HG02678 (cell line): ENCODE results near the gene MARF1.
"Not testable (repeated sequence)": the region's sequence is repeated elsewhere in the genome, so short reads cannot be mapped to it uniquely, and the experiment has no call there.

ENCODE experiments used
- ATAC-seq: cut with Tn5 transposase; IDR thresholded peaks from one replicate; pipeline ENCODE4 v1.9.1; 2021; ENCODE audit warnings: mild to moderate bottlenecking, moderate library complexity; ENCODE audit not compliant: unreplicated experiment

MARF1 gene

DNA sequence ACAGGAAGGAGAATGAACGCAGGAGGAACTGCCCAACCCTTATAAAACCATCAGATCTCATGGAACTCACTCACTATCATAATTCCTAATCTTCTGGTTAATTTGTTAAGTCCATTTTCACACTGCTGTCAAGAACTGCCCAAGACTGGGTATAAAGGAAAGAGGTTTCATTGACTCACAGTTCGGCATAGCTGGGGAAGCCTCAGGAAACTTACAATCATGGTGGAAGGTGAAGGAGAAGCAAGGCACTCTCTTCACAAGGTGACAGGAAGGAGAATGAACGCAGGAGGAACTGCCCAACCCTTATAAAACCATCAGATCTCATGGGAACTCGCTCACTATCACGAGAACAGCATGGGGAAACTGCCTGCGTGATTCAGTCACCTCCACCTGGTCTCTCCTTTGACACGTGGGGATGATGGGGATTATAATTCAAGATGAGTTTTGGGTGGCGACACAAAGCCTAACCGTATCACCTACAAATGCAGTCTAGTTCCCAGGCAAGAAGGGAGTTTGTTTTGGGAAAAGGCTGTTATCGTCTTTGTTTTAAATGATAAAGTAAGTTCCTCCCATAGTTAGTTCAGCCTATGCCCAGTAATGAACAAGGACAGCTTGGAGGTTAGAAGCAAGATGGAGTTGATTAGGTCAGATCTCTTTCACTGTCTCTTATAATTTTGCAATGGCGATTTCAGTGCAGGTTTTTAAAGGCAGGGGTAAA, 68.9 kb downstream of the MARF1 start:
- not testable (repeated sequence) for ATAC-seq

DNA sequence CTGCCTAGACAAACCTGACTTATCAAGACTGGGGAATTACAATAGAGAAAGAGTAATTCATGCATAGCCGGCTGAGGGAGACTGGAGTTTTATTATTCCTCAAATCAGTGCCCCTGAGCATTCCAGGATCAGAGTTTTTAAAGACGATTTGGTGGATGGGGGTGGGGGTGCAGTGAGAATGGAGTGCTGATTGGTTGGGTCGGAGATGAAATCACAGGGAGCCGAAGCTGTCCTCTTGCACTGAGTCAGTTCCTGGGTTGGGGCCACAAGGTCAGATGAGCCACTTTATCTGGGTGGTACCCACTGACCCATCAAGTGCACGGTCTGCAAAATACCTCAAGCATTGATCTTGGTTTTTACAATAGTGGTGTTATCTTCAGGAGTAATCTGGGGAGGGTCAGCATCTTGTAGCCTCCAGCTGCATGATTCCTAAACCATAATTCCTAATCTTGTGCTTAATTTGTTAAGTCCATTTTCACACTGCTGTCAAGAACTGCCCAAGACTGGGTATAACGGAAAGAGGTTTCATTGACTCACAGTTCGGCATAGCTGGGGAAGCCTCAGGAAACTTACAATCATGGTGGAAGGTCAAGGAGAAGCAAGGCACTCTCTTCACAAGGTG, 69.6 kb downstream of the MARF1 start:
- no peak for ATAC-seq

DNA sequence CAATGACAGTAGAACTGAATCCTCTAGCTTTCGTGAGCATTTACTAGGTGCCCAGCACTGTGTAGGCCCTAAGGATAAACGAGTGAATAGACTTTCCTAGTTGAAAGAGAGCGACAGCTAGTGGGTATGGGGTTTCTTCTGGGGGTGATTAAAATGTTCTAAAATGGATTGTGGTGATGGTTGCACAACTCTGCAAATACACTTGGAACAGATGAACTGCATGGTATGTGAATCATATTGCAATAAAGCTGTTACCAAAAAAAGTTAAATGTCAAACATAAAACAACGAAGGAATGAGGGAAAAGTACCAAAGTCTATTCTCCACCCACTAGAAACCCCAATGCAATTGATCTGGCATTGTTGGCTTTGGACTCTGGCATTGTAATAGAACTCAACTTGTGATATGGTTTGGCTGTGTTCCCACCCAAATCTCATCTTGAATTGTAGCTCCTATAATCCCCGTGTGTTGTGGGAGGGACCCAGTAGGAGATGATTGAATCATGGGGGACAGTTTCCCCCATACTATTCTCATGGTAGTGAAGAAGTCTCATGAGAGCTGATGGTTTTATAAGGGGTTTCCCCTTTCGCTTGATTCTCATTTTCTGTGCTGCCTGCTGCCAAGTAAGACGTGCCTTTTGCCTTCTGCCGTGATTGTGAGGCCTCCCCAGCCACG, 70.5 kb downstream of the MARF1 start:
- no peak for ATAC-seq

DNA sequence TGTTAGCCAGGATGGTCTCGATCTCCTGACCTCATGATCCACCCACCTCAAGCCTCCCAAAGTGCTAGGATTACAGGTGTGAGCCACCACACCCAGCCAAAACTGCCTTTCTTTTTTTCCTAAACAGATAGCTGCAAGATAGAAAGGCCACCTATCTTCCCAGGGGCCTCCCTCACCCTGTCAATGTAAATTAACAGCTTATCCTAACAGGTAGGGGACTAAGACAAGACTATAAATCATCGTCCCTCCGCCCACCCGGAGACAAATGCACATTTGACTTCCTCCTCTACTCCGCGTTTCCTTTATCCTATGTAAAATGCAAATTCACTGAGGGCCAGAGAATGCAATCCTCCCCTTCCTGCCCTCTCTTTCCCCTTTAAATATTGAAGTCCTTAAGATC, 71.4 kb downstream of the MARF1 start:
- no peak for ATAC-seq

DNA sequence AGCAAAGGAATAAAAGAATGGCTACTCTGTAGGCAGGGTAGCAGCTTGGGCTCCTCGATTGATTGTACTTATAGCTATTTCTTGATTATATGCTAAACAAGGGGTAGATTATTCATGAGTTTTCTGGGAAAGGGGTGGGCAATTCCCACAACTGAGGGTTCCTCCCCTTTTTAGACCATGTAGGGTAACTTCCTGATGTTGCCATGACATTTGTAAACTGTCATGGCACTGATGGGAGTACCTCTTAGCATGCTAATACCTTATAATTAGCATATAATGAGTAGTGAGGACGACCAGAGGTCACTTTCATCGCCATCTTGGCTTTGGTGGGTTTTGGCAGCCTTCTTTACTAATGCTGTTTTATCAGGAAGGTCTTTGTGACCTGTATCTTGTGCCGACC, 72.3 kb downstream of the MARF1 start:
- ATAC-seq = not testable (repeated sequence)

DNA sequence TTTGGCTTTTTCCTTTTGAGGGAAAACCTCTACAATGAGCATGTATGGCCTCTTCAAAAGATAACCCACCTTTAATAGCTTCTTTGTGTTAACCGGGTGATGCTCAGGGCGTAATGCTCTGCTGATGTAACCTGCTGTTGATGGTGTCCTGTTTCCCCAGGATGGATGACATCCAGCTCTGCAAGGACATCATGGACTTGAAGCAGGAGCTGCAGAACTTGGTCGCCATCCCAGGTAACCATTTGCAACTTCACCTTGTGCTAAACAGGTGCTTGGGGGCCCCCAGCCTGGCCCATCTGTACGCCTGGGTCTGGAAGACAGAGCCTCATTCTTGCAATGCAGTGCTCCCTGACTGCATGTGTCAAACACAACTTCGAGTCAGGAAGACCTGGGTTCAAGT, 75.1 kb downstream of the MARF1 start:
- no peak for ATAC-seq

DNA sequence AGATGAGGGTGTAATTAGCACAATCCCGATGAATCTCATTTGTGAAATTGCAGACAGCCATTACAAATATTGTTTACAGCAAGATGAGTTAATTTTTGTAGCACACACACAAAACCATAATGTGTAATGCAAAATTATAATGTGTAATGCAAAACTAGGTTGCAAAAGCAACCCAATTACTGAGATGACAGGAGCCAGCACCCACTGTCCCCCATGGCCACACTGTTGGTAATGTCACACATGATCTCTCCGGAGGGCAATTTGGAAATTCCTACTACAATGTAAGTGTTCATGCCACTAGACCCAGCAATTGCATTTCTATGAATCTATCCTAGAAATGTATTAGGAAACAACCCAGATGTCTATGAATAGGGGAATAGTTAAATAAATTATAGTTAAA, 76.9 kb downstream of the MARF1 start:
- no peak for ATAC-seq

DNA sequence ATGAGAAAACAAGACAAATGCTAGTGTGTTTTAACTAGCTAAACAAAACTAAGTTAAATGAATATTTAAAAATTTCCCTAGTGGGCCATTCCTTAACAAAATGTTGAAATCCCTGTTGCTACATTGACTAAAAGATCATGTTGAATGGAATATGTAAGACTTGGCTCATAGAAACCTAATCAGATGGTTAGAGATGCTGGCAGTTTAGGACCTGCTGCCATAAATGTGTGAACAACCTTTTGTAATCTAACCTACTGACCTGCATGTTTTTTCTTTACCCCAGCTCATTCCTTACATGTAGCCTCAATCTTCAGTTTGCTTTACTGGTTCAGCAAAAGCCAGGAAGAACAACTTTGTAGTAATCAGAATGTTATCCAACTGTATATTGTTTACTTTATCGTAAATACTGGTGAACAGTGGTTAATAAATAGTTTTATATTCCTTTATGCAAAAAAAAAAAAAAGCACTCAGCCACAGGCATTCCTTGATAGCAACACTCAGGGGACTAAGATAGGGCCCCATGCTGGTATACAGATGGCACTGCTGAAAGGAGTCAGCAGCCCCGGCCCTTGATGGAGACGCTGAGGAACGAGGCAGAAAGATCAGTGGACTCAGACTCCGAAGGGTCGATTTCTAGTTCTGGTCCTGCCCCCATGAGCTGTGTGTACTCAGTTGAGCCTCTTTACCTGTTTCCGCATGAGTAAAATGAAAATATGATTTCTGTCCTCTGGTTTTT, 78.2 kb downstream of the MARF1 start:
- no peak for ATAC-seq

DNA sequence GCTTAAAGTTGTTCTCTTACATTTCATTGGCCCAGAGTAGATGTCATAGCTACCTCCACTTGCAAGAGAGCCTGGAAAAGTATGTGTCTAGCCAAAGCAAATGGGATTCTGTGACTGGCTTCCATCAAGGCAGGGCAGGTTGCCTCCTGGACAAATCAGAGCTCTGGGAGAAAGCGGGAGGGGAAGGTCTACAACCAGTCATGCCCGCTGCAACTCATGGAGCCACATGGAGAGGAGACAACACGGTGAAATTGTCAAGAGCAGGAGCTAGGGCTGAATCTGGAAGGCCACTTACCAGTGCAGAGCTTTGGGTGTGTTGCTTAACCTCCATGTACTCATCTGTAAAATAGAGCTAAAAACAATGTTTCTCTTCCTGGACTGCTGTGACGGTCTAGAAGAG, 83.8 kb downstream of the MARF1 start:
- no peak for ATAC-seq

DNA sequence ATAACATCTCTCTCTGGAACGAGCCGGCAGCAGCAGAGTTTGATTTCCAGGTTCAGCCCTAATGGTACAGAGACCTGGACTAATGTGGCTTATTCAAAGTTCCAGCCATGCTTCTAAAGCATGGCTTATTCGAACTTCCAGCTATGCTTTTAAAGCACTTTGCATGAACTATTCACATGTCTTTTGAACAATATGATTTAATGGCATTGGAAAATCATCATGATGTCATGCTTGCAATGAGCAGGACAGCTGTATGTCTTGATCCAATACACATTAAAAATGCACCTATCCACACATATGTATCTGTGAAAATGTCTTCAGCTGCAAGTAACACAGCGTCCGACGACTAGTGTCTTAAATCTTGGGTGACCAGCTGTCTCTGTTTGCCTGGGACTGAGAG, 85.7 kb downstream of the MARF1 start:
- no peak for ATAC-seq

DNA sequence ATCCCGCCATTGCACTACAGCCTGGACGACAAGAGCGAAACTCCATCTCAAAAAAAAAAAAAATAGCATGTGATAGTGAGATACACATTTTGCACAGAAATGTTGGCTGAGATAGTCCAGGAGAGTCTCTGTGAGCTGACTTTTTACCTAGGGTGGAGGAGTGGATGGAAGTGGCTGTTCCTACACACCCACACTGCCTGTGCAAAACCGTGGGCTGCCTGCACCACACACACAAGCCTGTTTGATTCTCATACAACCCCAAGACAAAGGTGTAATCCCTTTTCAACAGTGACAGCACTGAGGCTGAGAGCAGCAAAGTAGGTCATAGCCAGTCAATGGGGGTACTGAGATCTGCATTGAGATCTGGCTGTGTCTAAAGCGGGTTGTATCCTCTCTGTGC, 86.8 kb downstream of the MARF1 start:
- no peak for ATAC-seq

DNA sequence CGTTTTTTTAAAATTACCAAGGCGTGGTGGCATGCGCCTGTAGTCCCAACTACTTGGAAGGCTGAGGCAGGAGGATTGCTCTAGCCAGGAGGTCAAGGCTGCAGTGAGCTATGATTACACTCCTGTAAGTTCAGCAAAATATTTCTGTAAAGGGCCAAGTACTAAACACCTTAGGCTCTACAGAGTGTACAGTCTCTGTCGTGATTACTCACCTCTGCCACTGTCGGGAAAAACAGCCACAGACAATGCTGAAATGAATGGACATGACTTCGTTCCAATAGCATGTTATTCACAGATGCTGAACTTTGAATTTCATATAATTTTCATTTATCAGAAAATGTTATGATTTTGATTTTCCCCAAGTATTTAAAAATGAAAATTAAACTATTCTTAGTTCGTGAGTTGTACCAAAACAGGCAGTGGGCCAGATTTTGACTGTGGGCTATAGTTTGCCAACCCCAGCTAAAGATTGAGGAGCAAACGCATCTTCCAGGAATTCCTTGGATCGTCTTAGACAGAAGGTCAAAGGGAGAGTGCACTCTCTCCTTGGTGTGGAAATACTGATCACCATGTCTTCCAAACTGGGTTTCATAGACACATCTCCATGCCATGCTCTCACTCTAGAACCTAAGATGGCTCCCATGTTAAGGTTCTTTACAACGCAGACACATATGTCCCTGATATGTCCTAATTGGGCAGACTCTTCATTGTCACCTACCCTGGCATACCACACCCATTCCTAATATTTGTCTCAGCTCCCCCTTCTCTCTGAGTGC, 89.5 kb downstream of the MARF1 start:
- no peak for ATAC-seq

DNA sequence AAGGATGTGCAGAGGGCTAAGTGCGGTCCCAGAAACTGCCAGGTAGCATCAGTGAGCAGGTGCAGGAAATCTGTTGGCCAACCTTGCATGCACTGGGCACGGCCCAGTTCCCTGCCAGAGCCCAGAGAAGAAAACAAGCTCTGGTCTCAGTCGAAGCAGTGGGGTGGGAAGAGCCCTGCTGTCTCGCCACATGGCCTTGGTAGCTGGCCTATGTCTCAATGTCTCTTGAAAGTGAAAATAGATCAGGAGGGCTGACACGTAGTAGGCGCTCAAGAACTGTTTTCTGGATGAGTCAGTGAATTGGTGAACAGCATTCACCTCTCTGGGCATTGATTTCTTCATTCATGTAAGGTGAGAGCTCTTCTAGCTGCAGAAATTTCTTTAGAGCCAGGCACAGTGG, 90.4 kb downstream of the MARF1 start:
- no peak for ATAC-seq

DNA sequence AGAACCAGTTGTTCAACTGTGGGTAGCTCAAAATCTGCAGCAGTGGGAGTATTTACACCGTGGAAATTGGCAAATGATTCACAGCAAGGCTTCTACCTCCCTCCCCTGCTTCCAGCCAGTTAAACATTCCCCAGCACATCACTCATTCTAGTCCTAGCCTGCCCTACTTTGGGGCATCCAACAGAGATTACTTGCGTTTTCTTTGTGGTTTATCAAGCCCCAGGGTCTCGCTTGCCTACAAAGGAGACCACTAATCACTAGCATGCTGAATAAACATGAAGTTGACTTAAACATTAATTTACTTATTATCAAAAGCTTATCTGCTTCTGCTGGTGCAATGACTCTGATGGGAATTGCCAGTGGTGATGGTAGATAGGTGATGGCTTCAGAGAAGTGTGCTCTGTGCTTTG, 94.5 kb downstream of the MARF1 start:
- ATAC-seq = no peak

DNA sequence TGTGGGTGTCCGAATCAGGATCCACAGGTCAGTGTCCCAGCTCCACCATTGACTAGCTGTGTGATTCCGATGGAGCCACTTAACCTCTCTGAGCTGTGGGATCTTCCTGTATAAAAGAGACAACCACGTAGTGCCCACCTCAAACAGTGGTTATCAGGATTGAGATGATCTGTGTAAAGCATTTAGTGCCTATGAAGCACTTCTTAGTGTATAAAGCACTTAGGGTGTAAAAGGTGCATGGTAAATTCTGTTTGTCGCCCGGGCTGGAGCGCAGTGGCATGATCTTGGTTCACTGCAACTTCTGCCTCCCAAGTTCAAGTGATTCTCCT, 95.2 kb downstream of the MARF1 start:
- ATAC-seq = no peak

DNA sequence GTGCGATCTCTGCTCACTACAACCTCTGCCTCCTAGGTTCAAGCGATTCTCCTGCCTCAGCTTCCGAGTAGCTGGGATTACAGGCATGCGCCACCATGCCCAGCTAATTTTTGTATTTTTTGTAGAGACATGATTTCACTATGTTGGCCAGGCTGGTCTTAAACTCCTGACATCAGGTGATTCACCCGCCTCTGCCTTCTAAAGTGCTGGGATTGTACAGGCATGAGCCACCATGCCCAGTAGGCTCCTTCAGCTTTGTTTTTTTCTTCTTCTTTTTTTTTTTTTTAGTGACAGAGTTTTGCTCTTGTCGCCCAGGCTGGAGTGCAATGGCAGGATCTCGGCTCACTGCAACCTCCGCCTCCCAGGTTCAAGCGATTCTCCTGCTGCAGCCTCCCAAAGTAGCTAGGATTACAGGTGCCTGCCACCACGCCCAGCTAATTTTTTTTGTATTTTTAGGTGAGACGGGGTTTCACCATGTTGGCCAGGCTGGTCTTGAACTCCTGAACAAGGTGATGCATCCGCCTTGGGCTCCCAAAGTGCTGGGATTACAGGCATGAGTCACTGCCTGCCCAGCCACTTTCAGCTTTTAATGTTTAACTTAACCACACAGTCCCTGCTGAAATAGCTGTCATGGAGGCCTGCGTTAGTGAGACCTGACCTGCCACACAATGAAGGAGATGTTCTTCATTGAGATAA, 95.7 kb downstream of the MARF1 start:
- not testable (repeated sequence) for ATAC-seq

DNA sequence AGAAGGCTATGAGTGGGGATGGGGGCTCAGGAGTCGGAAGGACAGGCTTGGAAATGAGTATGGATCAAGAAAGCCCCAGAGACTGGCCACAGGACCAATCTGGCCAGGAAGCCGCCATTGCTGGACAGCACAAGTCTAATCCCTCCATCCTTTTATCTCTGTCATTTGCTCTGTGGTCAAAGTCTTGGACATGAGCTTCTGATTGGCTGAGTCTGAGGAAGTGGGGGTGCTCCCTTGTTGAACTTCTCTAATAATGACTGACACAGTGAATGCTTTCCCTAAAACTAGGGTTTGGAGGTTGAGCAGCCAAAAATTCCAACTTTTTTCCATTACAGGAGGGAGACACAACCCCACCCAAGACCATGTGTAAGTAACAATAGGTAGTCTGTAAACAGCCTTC, 97.4 kb downstream of the MARF1 start:
- no peak for ATAC-seq

DNA sequence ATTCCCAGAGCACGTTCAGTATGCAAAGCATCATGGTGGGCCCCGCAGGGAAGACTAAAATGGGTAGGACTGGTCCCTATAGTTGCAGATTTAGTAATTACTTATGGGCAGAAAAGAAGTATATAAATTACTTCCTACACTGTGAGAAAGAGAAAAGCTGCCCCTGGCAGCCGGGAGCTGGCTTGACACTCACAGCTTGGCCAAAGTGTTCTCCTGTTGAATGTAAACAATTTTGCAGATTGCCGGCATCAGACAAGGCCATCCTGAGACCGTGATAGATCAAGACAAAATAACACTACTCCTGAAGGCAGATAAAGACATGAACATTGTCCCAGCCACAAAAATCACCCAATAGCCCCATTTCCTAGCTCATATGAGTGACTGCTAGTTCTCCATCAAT, 98.5 kb downstream of the MARF1 start:
- no peak for ATAC-seq
